GM13976 (cell line): ENCODE data around the gene RABGAP1.
"Not testable (repeated sequence)": the region's sequence is repeated elsewhere in the genome, so short reads cannot be mapped to it uniquely, and the experiment has no call there.

Source experiments
- DNase-seq: peaks from one replicate; pipeline ENCODE4 v3.0.0; 2012; ENCODE audit warnings: low spot score
- in situ Hi-C: fragments of 300-500 bp; cut with MboI; formaldehyde crosslinking; loops from one replicate; pipeline ENCODE4 v1.12.0; 2022; ENCODE audit warnings: low sequenced_read_pairs, mixed read lengths, inconsistent platforms; ENCODE audit not compliant: unreplicated experiment
- TF ChIP-seq, protein P1 (sequence below): IDR thresholded peaks from 2 replicates; pipeline ENCODE4 v1.5.1; 2012; ENCODE audit warnings: borderline replicate concordance, mild to moderate bottlenecking; ENCODE audit not compliant: insufficient read depth; ENCODE audit errors: extremely low read depth, missing control alignments, control extremely low read depth

RABGAP1 gene

DNA sequence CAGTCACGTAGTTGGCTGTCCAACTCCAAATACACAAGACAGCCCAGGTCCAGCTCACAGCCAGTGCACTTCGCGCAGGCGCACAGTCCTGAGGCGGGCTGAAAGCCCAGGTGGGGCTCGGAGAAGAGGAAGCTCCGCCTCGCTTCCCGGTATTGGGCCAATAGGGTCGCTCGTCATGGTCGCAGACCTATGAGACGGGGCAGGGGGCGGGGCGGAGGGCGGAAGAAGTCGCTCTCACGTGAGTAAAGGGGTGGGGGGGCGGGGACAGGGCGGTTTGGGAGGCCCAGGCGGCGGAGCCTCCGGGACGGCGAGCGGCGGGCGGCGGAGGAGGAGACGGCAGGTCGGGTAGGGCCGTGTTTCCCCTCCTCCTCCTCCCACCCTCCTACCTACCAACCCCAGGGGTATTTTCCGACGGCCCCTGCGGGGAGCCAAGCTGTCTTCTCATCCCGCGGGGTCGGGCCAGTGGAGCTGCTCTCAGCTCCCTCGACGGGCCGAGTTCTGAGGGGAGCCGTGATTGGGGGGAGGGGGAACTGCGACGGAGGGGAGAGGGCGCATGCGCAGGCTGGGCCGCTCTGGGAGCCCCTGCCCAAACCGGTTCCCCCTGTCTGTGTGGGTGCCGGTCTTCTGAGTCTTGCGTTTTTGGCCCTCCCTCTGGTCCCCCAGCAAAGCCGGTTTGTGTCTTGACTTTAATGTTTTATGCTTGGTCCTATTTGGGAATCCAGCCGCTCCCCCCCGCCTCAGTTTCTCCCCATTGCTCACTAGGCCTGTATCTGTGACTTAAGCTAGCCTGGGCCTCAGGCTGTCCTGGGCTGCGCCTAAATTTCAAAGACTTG is at the start of gene RABGAP1:
TSS of gene RABGAP1 (plus strand) at position 272 of the 833 bp plus-strand sequence. CDS start 16,040 bp downstream, outside the sequence.
- in situ Hi-C loops, result no loop called here
- DNase-seq, result peak; percentile 99
- TF ChIP-seq, protein P1, sequence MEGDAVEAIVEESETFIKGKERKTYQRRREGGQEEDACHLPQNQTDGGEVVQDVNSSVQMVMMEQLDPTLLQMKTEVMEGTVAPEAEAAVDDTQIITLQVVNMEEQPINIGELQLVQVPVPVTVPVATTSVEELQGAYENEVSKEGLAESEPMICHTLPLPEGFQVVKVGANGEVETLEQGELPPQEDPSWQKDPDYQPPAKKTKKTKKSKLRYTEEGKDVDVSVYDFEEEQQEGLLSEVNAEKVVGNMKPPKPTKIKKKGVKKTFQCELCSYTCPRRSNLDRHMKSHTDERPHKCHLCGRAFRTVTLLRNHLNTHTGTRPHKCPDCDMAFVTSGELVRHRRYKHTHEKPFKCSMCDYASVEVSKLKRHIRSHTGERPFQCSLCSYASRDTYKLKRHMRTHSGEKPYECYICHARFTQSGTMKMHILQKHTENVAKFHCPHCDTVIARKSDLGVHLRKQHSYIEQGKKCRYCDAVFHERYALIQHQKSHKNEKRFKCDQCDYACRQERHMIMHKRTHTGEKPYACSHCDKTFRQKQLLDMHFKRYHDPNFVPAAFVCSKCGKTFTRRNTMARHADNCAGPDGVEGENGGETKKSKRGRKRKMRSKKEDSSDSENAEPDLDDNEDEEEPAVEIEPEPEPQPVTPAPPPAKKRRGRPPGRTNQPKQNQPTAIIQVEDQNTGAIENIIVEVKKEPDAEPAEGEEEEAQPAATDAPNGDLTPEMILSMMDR, result no peak

DNA sequence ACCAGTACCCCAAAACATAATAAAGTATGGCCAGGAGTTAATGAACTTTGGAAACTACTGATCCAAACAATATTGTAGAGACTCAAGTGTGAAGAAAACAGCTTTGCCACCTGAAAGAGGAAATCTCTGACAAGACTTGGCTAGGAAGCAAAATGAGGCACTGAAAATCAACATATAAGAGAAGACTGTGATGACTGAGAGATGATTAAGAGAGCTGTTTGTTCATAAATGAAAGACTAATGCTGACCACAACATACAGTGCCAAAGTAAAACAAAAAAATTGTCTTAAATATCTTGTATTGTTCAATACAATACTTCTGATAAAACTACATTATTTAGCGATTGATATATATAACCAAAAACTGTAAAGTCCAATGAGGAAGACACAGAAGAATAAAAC is 42.9 kb upstream of the RABGAP1 start:
- TF ChIP-seq, protein P1, result no peak
- in situ Hi-C loops, result no loop called here
- DNase-seq, result no peak

DNA sequence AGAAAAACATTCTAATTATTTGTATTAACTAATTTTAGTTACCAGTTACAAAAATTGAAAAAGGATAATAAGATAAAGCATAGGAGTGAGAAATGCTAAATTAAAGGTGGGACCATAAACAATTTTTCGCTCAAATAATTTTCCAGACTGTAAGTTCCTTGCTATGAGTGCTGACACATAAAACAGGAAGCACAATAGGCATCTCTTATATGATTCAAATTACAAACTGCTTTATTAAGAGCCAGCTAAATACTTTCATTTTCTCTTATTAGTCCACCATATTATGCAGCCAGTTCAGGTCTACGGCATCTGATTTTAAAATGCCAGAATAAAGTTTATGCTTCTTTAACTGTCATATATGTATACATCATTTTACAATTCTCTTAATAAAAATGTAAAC is 40.0 kb upstream of the RABGAP1 start:
- in situ Hi-C loops, result no loop called here
- TF ChIP-seq, protein P1, result no peak
- DNase-seq, result peak; percentile 46

DNA sequence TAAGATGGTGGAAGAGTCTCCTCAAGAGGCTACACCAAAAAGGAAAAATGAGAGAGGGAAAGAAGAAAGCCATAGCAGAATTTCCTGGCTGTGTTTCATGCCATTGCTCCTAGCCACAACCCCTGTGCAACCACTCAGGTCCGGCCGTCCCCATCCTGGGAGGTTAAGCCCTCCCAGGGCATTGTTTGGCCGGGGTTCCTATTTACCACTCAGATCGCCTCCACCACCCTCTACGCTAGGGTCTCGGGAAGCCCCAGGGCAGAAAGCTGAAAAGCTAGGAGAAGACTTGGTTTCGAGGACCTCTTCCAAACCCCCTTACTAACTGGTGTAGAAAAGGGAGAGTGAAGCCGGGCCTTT is 36.4 kb upstream of the RABGAP1 start:
- in situ Hi-C loops, result no loop called here
- peak; percentile 32 for DNase-seq
- TF ChIP-seq, protein P1, result no peak

DNA sequence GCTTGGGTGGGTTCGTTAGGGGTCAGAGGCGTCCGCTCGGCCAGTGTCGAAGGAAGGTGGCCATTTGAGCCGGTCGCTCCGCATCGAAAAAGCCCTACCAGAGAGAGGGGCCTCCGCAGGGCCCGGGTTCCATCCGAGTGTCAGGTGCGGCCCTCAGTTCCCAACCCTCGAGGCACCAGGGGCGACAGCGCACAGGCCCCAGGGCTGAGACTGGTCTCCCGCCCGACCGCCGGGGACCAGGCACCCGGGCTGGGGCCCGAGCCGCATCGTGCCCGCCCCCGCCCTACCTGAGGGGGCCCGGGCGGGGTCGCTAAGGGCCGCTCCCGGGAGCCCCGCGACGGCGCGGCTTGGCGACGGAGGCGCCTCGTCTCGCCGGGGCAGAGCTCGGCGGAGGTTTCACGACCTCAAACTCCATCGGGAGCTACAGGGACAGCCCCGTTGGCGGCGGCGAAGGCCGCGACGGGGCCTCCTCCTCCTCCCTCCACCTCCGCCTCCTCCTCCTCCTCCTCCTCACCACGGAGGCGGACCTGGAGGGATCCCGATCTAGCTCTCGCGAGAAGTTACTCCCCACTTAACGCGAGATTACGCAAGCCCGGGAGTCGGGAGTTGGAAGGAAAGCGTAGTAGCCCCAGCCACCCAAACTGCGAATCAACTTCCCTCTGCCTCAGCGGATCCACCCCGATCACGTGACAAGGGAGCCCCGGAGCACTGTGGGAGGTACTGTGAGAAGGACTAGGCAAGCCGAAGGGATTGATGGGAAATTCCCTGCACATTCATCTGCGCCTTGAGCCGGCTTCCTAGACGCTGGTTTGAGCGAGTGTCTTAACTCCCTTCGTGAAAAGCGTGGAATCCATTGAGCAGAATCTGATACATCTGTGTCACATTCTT is 35.8 kb upstream of the RABGAP1 start, which contains the start of gene RC3H2:
TSS of gene RC3H2 (minus strand) at position 537 of the 888 bp plus-strand sequence. CDS start 7,850 bp downstream, outside the sequence.
- peak; percentile 93 for DNase-seq
- TF ChIP-seq, protein P1, result no peak
- in situ Hi-C loops, result no loop called here

DNA sequence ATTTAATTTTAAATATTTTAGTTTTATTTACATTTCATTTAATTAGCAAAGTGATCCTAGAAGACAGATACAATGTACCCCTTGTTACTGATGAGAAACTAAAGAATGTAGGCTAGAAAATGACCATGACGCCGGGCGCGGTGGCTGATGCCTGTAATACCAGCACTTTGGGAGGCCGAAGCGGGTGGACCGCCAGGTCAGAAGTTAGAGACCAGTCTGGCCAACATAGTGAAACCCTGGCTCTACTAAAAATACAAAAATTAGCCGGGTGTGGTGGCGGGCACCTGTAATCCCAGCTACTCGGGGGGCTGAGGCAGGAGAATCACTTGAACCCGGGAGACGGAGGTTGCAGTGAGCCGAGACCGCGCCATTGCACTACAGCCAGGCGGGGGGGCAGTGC is 34.7 kb upstream of the RABGAP1 start:
- DNase-seq, in situ Hi-C loops: not testable (repeated sequence)

DNA sequence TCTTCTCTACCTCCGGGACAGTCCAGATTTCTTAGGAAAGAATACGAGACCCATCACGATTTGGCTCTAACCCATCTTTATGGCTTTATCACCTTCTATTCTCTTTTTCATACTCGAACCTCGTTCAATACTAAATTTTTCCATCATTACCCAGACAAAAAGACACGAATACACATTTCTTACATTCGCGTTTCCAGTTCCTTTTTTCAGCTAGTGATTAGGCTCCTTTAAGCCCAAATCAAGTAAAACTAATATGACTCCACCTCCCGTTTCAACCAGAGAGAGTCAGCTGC is 28.2 kb upstream of the RABGAP1 start:
- in situ Hi-C loops, result no loop called here
- TF ChIP-seq, protein P1, result no peak
- DNase-seq, result no peak
